Right ventricle myocardium inferior (tissue), 1 donor: ENCODE results near the gene PSMB3. TPM values are rescaled to one million over a fixed set of nuclear protein-coding genes. Genes with fewer than 3 reads are reported as not detected.

Source experiments
- ATAC-seq: fragments of 200-7000 bp; cut with Tn5 transposase; one replicate; pipeline ENCODE4 v1.9.1; 2020; ENCODE audit warnings: mild to moderate bottlenecking, moderate library complexity
- DNase-seq: peaks from one replicate; pipeline ENCODE4 v3.0.0; 2021; ENCODE audit errors: missing footprints
- intact Hi-C: fragments of 100-400 bp; cut with DNase I; formaldehyde crosslinking; loops from one replicate; pipeline ENCODE4 v1.11.0; 2022
- microRNA-seq: library from miRNA; unstranded; fragments of <30 nt; microRNA quantifications from one replicate; pipeline ENCODE4 v1.2.0, GENCODE V29; 2020
- total RNA-seq: library from RNA; stranded (reverse); fragmentation: NEBNext Ultra II Directional; extraction: Animal tissue kit (Norgen Biotek cat#: 25700); gene quantifications from one replicate; pipeline ENCODE4 v1.2.1, GENCODE V29; 2021
- donor health status: DM: no; HTN: yes; CAD: no; lungs with severe emphysema.

Gene PSMB3
- total RNA-seq, 1 donor from 2014 or later: 175 TPM

DNA sequence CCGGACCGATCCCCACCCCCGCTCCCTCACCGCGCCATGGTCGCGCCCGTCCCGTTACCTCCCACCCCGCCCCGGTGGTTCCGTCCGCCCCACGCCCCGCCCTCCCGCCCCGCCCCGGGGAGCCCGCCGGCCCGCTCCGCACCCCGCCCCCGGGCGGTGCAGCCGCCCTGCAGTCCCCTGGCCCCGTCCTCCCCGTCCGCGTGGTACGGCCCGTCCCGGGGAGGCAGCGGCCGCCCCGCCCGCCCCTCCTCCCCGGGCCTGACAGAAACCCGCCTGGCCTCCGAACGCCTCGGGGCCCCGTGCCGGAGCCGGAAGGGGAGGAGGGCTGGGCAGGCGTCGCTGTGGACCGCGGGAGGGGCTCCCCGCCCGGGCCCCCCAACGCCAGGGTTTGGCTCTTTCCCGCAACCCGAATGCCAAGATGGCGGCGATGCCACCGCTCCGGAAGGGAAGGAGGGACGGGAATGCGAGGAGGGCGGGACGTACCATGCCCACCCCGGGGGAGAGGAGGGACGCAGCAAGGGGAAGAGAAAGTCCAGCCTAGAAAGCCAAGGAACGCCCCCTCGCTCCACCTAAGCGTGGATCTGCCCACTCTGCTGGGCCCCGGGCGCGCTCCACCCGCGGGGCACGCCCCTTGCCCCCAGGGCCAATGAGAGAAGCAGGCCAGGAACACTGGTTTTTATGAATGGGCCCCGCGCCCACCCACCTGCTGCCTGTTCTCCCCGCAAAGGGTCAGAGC lies 47.1 kb downstream of the PSMB3 start, which contains the start of gene PIP4K2B:
PIP4K2B (minus strand) TSS at position 56 of the 736 bp plus-strand sequence. CDS start 132 bp downstream, outside the sequence.
- peak; percentile 97 for DNase-seq
- intact Hi-C loops: loop anchor here (1.0 to 5.0 kb wide), 3 partner anchors 26 to 92 kb away; partner anchors contain the start of genes CWC25, MLLT6 and PSMB3

DNA sequence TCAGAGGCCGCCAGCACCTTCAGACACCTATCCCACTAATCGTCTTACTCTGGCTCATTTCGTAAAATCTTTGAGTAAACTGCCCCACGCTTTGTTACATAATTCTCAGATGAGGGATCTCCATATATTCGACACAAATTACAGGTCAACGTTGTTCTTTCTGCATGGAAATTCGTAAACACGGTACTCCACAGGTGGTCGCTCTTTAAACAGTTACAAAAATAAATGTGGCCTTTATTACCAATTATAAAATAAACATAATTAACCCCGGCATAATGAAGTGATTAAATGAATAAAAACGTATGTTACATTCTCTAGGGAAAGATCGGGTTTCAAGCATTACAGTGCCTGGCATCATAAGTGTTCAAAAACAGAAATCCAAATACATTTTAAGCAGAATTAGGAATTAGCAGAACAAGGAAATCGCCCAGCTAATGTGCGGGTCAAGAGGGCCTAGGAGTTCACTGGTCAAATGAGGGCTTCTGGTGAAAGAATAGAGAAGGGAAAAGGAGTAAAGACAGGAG lies 47.8 kb downstream of the PSMB3 start:
- intact Hi-C loops: loop anchor here (1.0 kb wide), 1 partner anchor 25 kb away; the partner anchor contains the start of gene CWC25
- ATAC-seq (no peak), DNase-seq (no peak)

More for the DNA sequence above, 47.1 kb downstream of the PSMB3 start, which contains the start of gene PIP4K2B:
- peak; percentile 96 for ATAC-seq

DNA sequence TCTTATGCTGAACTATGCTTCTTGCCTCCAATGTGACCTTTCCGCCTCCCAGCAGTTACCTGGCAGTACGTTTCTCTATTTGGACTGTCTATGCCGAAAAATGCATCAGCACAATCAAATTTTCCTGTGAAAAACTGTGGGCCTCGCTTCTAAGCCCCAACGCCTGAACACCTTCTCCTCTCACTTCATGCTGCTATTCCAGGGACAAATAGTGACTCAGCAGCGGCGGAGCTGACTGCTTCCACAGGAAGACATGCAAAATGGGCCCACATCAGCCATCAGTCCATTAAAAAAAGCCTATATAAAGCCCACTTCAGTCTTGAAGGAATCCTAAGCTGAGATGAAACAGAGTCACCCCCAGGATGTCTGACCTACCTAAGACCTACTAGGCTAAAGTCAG lies 57.3 kb downstream of the PSMB3 start:
- intact Hi-C loops: no loop called here
- DNase-seq (no peak), ATAC-seq (no peak)

Small RNAs within 50 kb of the gene (microRNA-seq; reads per million reads assigned to microRNA genes)
- not detected for gene MIR4726

Other genes with a start within 250 kb of the PSMB3 start
- gene SRCIN1, start 146.8 kb upstream of the PSMB3 start, total RNA-seq: 1.4 TPM
- 0.51 TPM for gene EPOP, start 77.8 kb upstream of the PSMB3 start, total RNA-seq
- gene MLLT6, start 47.5 kb upstream of the PSMB3 start, total RNA-seq: 71.1 TPM
- 84.7 TPM for gene CISD3, start 22.4 kb upstream of the PSMB3 start, total RNA-seq
- gene PCGF2, start 4.4 kb upstream of the PSMB3 start, total RNA-seq: 24.4 TPM
- 49.7 TPM for gene PIP4K2B, start 46.8 kb downstream of the PSMB3 start, total RNA-seq
- 9.4 TPM for gene CWC25, start 72.6 kb downstream of the PSMB3 start, total RNA-seq
- 897 TPM for gene RPL23, start 101.0 kb downstream of the PSMB3 start, total RNA-seq
- 38.5 TPM for gene LASP1, start 117.3 kb downstream of the PSMB3 start, total RNA-seq
- gene FBXO47, start 214.7 kb downstream of the PSMB3 start, total RNA-seq: not detected